ENCODE measurements around the gene LRBA. TPM values are rescaled to one million over a fixed set of nuclear protein-coding genes. Genes with fewer than 3 reads are reported as not detected.

Gene LRBA
- total and polyA plus RNA-seq, 2 donors (not counting 1 experiment from before 2014, with no cell fraction given) = 16.4 to 36.7 TPM

GRCh38 chr4:150599547-150599946, 415.5 kb downstream of the LRBA start:
- Histone ChIP-seq H3K79me2 (ENCODE audit: control insufficient read depth, insufficient read depth, low read length) (no peaks in the 10 kb centered on the region), H3K4me1 (ENCODE audit: control insufficient read depth, extremely low read depth, insufficient read depth, low read length) (no peaks in the 10 kb centered on the region), H3K9ac (ENCODE audit: insufficient read depth, low read length) (no peak overlapping the region), H2AFZ (ENCODE audit: low read length) (no peak overlapping the region), H3K36me3 (ENCODE audit: control insufficient read depth, insufficient read depth, low read length) (no peaks in the 10 kb centered on the region), H3K9me3 (ENCODE audit: control insufficient read depth, insufficient read depth, low read depth, low read length) (no peaks in the 10 kb centered on the region), H3K27me3 (ENCODE audit: control insufficient read depth, insufficient read depth, low read length) (no peaks in the 10 kb centered on the region), H3K27ac (ENCODE audit: insufficient read depth, low read length) (no peak overlapping the region), H3K4me2 (ENCODE audit: extremely low read depth, insufficient read depth, low read length) (no peak overlapping the region), H3K4me3 (replicated peaks in 1 of 4; ENCODE audit: control extremely low read depth in 1 of 4, insufficient read depth in 1 of 4, low read depth in 3 of 4, low read length in 4 of 4) (no peak overlapping the region), H4K20me1 (ENCODE audit: control insufficient read depth, extremely low read depth, insufficient read depth, low read length) (no peaks in the 10 kb centered on the region)
- no peak for DNase-seq (ENCODE audit: low read depth in 2 of 2)
- TF ChIP-seq EZH2 (IDR thresholded peaks at IDR 0.05; ENCODE audit: low read length, missing control alignments) (no peak), CTCF (conservative IDR thresholded peaks at IDR 0.05 in 1 of 2, IDR thresholded peaks at IDR 0.05 in 1 of 2; ENCODE audit: low read depth in 1 of 2, low read length in 2 of 2) (no peak)

GRCh38 chr4:150598909-150599308, 416.2 kb downstream of the LRBA start:
- no peaks in the 10 kb centered on the region for H3K36me3 ChIP-seq (ENCODE audit: control insufficient read depth, insufficient read depth, low read length)
- H3K4me1 ChIP-seq (ENCODE audit: control insufficient read depth, extremely low read depth, insufficient read depth, low read length) = no peaks in the 10 kb centered on the region
- H3K4me3 ChIP-seq (replicated peaks in 1 of 4; ENCODE audit: control extremely low read depth in 1 of 4, insufficient read depth in 1 of 4, low read depth in 3 of 4, low read length in 4 of 4) = no peak overlapping the region
- no peaks in the 10 kb centered on the region for H4K20me1 ChIP-seq (ENCODE audit: control insufficient read depth, extremely low read depth, insufficient read depth, low read length)
- H3K9ac ChIP-seq (ENCODE audit: insufficient read depth, low read length) = no peak overlapping the region
- H3K79me2 ChIP-seq (ENCODE audit: control insufficient read depth, insufficient read depth, low read length) = no peaks in the 10 kb centered on the region
- H3K9me3 ChIP-seq (ENCODE audit: control insufficient read depth, insufficient read depth, low read depth, low read length) = no peaks in the 10 kb centered on the region
- no peak overlapping the region for H3K4me2 ChIP-seq (ENCODE audit: extremely low read depth, insufficient read depth, low read length)
- H3K27me3 ChIP-seq (ENCODE audit: control insufficient read depth, insufficient read depth, low read length) = no peaks in the 10 kb centered on the region
- H3K27ac ChIP-seq (ENCODE audit: insufficient read depth, low read length) = no peak overlapping the region
- TF ChIP-seq CTCF (conservative IDR thresholded peaks at IDR 0.05 in 1 of 2, IDR thresholded peaks at IDR 0.05 in 1 of 2; ENCODE audit: low read depth in 1 of 2, low read length in 2 of 2) = no peak
- no peak for TF ChIP-seq EZH2 (IDR thresholded peaks at IDR 0.05; ENCODE audit: low read length, missing control alignments)
- DNase-seq (ENCODE audit: low read depth in 2 of 2) = no peak
- H2AFZ ChIP-seq (ENCODE audit: low read length) = no peak overlapping the region

- no peak overlapping the region for H3K9ac ChIP-seq (ENCODE audit: insufficient read depth, low read length)
- no peak overlapping the region for H3K4me2 ChIP-seq (ENCODE audit: extremely low read depth, insufficient read depth, low read length)
- no peaks in the 10 kb centered on the region for H4K20me1 ChIP-seq (ENCODE audit: control insufficient read depth, extremely low read depth, insufficient read depth, low read length)
- H3K27me3 ChIP-seq (ENCODE audit: control insufficient read depth, insufficient read depth, low read length) = no peaks in the 10 kb centered on the region
- peak; percentile 30 to 37 for DNase-seq (ENCODE audit: low read depth in 2 of 2)
- no peaks in the 10 kb centered on the region for H3K36me3 ChIP-seq (ENCODE audit: control insufficient read depth, insufficient read depth, low read length)
- H3K4me3 ChIP-seq (replicated peaks in 1 of 4; ENCODE audit: control extremely low read depth in 1 of 4, insufficient read depth in 1 of 4, low read depth in 3 of 4, low read length in 4 of 4) = no peak overlapping the region
- H3K9me3 ChIP-seq (ENCODE audit: control insufficient read depth, insufficient read depth, low read depth, low read length) = no peaks in the 10 kb centered on the region
- H3K4me1 ChIP-seq (ENCODE audit: control insufficient read depth, extremely low read depth, insufficient read depth, low read length) = no peaks in the 10 kb centered on the region
- TF ChIP-seq CTCF (conservative IDR thresholded peaks at IDR 0.05 in 1 of 2, IDR thresholded peaks at IDR 0.05 in 1 of 2; ENCODE audit: low read depth in 1 of 2, low read length in 2 of 2) = peak; percentile 7 to 26
- no peak for TF ChIP-seq EZH2 (IDR thresholded peaks at IDR 0.05; ENCODE audit: low read length, missing control alignments)
- no peaks in the 10 kb centered on the region for H3K79me2 ChIP-seq (ENCODE audit: control insufficient read depth, insufficient read depth, low read length)
- no peak overlapping the region for H3K27ac ChIP-seq (ENCODE audit: insufficient read depth, low read length)
- H2AFZ ChIP-seq (ENCODE audit: low read length) = no peak overlapping the region
These were observed 421.1 kb downstream of the LRBA start for GRCh38 chr4:150593996-150594395.

Measured in fibroblast of lung (primary cell).